Femur (tissue), 1 donor: ENCODE results near the gene GOLGB1.
"Not testable (repeated sequence)": the region's sequence is repeated elsewhere in the genome, so short reads cannot be mapped to it uniquely, and the experiment has no call there.

ENCODE experiments used
- DNase-seq: peaks from one replicate; pipeline ENCODE4 v3.0.0-alpha.2; 2017

The GOLGB1 gene

GRCh38 chr3:121749276-121750086 lies at the start of gene GOLGB1:
Gene GOLGB1, minus strand, starts transcription at chr3:121749741. Its CDS starts 18,770 bp downstream, at chr3:121730971.
- peak; percentile 97 for DNase-seq

GRCh38 chr3:121796970-121797369 lies 47.4 kb upstream of the GOLGB1 start:
- no peak for DNase-seq

GRCh38 chr3:121794264-121794983 lies 44.9 kb upstream of the GOLGB1 start:
- DNase-seq: no peak

GRCh38 chr3:121793078-121793477 lies 43.5 kb upstream of the GOLGB1 start:
- DNase-seq: no peak

- no peak for DNase-seq
Observed at GRCh38 chr3:121786485-121786884, 36.9 kb upstream of the GOLGB1 start.

- not testable (repeated sequence) for DNase-seq
Observed at GRCh38 chr3:121782784-121783183, 33.2 kb upstream of the GOLGB1 start.

- DNase-seq: no peak
Observed at GRCh38 chr3:121781611-121782010, 32.1 kb upstream of the GOLGB1 start.

GRCh38 chr3:121775095-121775494 lies 25.6 kb upstream of the GOLGB1 start:
- DNase-seq: not testable (repeated sequence)

- no peak for DNase-seq
Observed at GRCh38 chr3:121769246-121769645, 19.7 kb upstream of the GOLGB1 start.

- no peak for DNase-seq
Observed at GRCh38 chr3:121768452-121768851, 18.9 kb upstream of the GOLGB1 start.

GRCh38 chr3:121759541-121760202 lies 10.1 kb upstream of the GOLGB1 start:
- no peak for DNase-seq

- no peak for DNase-seq
Observed at GRCh38 chr3:121758727-121759450, 9.3 kb upstream of the GOLGB1 start.

GRCh38 chr3:121757812-121758545 lies 8.4 kb upstream of the GOLGB1 start:
- DNase-seq: no peak

GRCh38 chr3:121757087-121757811 lies 7.7 kb upstream of the GOLGB1 start:
- peak; percentile 56 for DNase-seq

- DNase-seq: no peak
Observed at GRCh38 chr3:121752772-121753171, 3.2 kb upstream of the GOLGB1 start.

- no peak for DNase-seq
Observed at GRCh38 chr3:121752261-121752660, 2.7 kb upstream of the GOLGB1 start.

- DNase-seq: no peak
Observed at GRCh38 chr3:121750087-121750415, 510 bp upstream of the GOLGB1 start.

GRCh38 chr3:121748680-121749275 lies 763 bp downstream of the GOLGB1 start:
- no peak for DNase-seq

- DNase-seq: no peak
Observed at GRCh38 chr3:121747976-121748375, 1.6 kb downstream of the GOLGB1 start.

- not testable (repeated sequence) for DNase-seq
Observed at GRCh38 chr3:121743106-121743505, 6.4 kb downstream of the GOLGB1 start.

GRCh38 chr3:121740896-121741295 lies 8.6 kb downstream of the GOLGB1 start:
- no peak for DNase-seq
